HG03354 (cell line): Measurements from ENCODE around the gene SCFD2.

Experiments
- ATAC-seq: cut with Tn5 transposase; IDR thresholded peaks from one replicate; pipeline ENCODE4 v1.9.1; 2021; ENCODE audit warnings: mild to moderate bottlenecking; ENCODE audit not compliant: unreplicated experiment, poor library complexity, severe bottlenecking

Gene SCFD2

GRCh38 chr4:52880994-52881393 lies 484.9 kb downstream of the SCFD2 start:
- ATAC-seq, result no peak

- no peak for ATAC-seq
Measured at GRCh38 chr4:52879471-52879870, 486.4 kb downstream of the SCFD2 start.

GRCh38 chr4:52877694-52878093 lies 488.2 kb downstream of the SCFD2 start:
- ATAC-seq, result no peak

- no peak for ATAC-seq
Measured at GRCh38 chr4:52877036-52877435, 488.8 kb downstream of the SCFD2 start.

GRCh38 chr4:52876069-52876468 lies 489.8 kb downstream of the SCFD2 start:
- ATAC-seq, result no peak

- ATAC-seq, result no peak
Measured at GRCh38 chr4:52874948-52875347, 490.9 kb downstream of the SCFD2 start.

- ATAC-seq, result no peak
Measured at GRCh38 chr4:52873861-52874343, 492.0 kb downstream of the SCFD2 start.

GRCh38 chr4:52873191-52873590 lies 492.7 kb downstream of the SCFD2 start:
- ATAC-seq, result no peak

GRCh38 chr4:52870225-52870624 lies 495.6 kb downstream of the SCFD2 start:
- no peak for ATAC-seq

- ATAC-seq, result no peak
Measured at GRCh38 chr4:52869656-52870055, 496.2 kb downstream of the SCFD2 start.

GRCh38 chr4:52869196-52869595 lies 496.7 kb downstream of the SCFD2 start:
- no peak for ATAC-seq

- ATAC-seq, result no peak
Measured at GRCh38 chr4:52868133-52868532, 497.7 kb downstream of the SCFD2 start.

- no peak for ATAC-seq
Measured at GRCh38 chr4:52867163-52867562, 498.7 kb downstream of the SCFD2 start.

- ATAC-seq, result no peak
Measured at GRCh38 chr4:52866734-52867133, 499.1 kb downstream of the SCFD2 start.

- no peak for ATAC-seq
Measured at GRCh38 chr4:52865300-52865699, 500.6 kb downstream of the SCFD2 start.

- no peak for ATAC-seq
Measured at GRCh38 chr4:52864793-52865192, 501.1 kb downstream of the SCFD2 start.

- ATAC-seq, result no peak
Measured at GRCh38 chr4:52863324-52863723, 502.5 kb downstream of the SCFD2 start.

- ATAC-seq, result no peak
Measured at GRCh38 chr4:52862639-52863161, 503.2 kb downstream of the SCFD2 start.

- peak; percentile 99 for ATAC-seq
Measured at GRCh38 chr4:52861879-52862616, 503.8 kb downstream of the SCFD2 start, which contains the start of gene RASL11B. RASL11B (plus strand) TSS chr4:52862317; CDS start chr4:52862508, 191 bp downstream.

- no peak for ATAC-seq
Measured at GRCh38 chr4:52861171-52861823, 504.6 kb downstream of the SCFD2 start.

- ATAC-seq, result no peak
Measured at GRCh38 chr4:52860361-52860760, 505.5 kb downstream of the SCFD2 start.
